T-helper 1 cell (primary cell): ENCODE measurements around the gene KLRF2.

ENCODE experiments used
- DNase-seq, 5 donors: peaks; one replicate each; pipeline ENCODE4 v3.0.0-alpha.2; 2012 to 2020

KLRF2 gene

DNA sequence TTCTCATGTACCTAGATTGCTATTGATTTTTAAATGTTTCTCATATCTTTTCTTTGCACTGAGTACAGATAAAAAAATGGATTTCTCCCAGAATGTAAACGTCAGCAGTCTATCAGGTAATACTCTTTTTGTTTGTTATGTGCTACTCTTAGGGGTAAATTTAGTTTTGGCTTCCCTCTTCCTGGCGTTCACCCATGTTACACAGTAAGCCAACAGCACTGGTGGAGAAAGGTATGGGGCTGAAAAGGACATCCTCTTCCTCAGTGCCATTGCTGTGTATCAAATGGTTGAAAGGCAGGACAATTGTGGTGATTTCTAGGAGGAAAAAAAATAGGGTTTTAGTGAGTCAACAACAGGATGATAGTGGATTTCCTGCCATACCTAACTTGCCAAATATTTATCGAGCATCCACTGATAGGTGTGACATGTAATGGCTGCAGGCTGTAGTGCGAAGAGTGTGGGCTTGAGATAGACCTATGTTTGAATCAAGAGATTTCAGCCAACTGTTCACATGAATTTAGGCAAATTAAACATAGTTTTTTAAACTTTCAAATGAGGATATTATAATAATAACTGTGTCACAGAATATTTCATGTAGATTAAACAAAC, 7.5 kb downstream of the KLRF2 start:
- DNase-seq, result no peak

- DNase-seq, result no peak
Measured at GRCh38 chr12:9895215-9895971, 14.1 kb downstream of the KLRF2 start.

DNA sequence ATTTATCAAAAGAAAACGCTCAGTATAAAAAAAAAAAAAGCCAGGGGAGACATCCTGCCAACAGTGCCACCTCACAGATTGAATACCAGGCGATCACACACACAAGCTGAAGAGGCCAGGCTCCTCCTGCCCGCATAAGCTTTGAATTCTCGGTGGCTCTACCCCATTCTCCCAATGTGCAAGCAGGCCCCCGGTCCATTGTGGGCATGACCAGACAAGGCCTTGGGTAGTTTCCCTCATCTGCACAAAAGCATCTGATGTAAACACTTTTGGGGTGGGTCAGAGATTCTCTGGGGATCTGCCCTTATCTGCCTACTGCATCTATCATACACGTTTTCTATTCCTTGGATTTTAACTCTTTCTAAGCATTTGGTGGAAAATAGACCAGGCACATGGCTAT, 16.2 kb downstream of the KLRF2 start:
- no peak for DNase-seq

- no peak for DNase-seq
Measured at GRCh38 chr12:9899209-9899608, 17.9 kb downstream of the KLRF2 start.

DNA sequence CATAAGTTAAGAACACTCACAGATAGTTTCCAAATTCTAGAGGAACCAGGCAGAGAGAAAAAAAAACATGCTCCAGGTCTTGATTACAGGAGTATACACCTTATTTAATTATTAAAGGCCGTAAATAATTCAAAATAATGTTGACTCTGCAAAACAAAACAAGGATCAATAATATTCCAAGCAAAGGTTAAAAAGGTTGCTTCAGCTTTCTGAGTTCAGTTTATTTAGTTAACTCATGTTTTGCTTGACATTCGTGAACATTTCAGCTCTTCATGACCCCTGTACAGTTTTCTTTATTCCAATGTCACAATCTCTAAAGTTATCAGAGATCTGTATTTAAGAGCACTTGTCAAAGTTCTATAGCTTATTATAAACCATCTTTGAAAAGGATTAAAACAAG, 19.6 kb downstream of the KLRF2 start:
- no peak for DNase-seq

- DNase-seq, result no peak
Measured at GRCh38 chr12:9902539-9903228, 21.4 kb downstream of the KLRF2 start.

- peak in 1 of 5 donors; percentile 33 for DNase-seq
Measured at GRCh38 chr12:9906873-9907272, 25.6 kb downstream of the KLRF2 start.

DNA sequence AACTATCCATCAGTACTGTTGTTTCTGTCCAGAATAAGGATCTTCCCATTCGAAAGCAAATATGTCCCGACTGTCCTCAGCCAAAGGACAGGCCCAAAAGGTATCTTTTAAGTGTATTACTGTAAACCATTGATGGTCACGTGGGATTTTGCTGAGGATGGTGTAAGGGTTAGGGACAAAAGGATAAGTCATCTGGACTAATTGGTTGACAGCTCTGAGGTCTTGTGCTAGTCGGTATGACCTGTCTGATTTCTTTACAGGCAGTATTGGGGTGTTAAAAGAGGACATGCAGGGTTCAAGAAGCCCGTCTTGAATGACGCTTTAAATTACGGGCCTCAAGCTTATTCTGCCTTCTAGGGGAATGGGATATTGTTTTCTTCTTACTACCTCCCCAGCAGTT, 26.5 kb downstream of the KLRF2 start:
- no peak for DNase-seq

GRCh38 chr12:9908350-9908749, 27.1 kb downstream of the KLRF2 start:
- DNase-seq, result no peak

- no peak for DNase-seq
Measured at GRCh38 chr12:9909724-9910123, 28.4 kb downstream of the KLRF2 start.

GRCh38 chr12:9910716-9911421, 29.6 kb downstream of the KLRF2 start:
- no peak for DNase-seq

- no peak for DNase-seq
Measured at GRCh38 chr12:9911708-9912107, 30.4 kb downstream of the KLRF2 start.

- no peak for DNase-seq
Measured at GRCh38 chr12:9919443-9919842, 38.2 kb downstream of the KLRF2 start.

- no peak for DNase-seq
Measured at GRCh38 chr12:9920451-9920850, 39.2 kb downstream of the KLRF2 start.

DNA sequence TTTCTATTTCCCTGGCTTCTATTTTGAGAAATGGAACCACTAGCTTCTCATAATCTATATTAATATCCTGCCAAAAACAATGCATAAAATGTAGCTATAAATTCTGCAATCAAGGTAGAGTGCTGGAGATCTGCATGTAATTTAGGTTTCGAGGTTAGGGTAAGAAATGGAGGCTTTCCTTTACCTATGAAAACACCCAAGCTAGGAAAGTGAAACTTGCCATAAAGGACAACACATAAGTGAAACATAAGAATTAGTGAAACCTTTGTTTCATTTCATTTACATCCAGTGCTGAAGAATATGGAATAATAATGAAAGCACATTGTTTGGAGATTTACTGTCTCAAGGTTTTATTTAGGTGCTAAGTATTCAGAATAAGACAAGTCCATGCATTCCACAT, 41.1 kb downstream of the KLRF2 start:
- DNase-seq, result no peak

GRCh38 chr12:9925705-9926393, 44.6 kb downstream of the KLRF2 start:
- DNase-seq, result peak in 1 of 5 donors; percentile 44

- DNase-seq, result no peak
Measured at GRCh38 chr12:9926876-9927275, 45.6 kb downstream of the KLRF2 start.

DNA sequence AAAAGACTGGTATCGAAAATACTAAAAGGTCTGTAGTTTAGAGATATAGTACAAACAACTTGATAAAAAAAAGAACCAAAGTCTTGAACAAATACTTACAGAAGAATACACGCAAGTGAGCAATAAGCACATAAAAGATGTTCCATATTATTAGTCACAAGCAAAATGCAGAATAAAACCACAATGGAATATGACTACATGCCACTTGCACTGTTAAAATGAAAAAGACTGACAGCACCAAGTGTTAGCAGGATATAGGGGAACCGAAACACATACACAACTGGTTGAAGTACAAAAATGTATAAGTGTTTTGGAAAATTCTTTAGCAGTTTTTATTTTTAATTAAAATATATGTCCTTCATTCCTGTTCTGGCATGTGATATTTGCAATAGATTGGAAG, 47.3 kb downstream of the KLRF2 start:
- no peak for DNase-seq

GRCh38 chr12:9931245-9931644, 50.0 kb downstream of the KLRF2 start:
- no peak for DNase-seq

- DNase-seq, result no peak
Measured at GRCh38 chr12:9932270-9932669, 51.0 kb downstream of the KLRF2 start, which contains the start of gene CLEC2A. Gene CLEC2A (minus strand): TSS chr12:9932370. CDS start chr12:9932329, 41 bp downstream.

DNA sequence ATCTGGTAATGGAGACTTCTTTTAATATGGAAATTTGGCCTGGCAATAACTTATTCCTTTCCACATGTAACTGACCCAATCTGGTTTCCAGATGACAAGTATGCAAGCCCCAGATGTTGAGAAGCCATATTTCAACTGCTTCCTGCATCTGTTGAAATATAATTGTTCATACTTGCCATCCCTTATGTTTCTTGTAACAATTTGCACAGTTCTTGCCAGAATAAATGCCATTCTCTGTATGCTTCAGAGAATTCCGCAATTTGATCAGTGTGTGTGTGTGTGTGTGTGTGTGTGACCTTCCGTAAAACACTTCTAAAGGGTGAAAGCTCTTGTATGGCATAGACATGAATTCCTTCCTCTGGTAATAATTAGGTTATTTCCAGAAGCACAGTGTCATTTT, 52.7 kb downstream of the KLRF2 start:
- no peak for DNase-seq

- DNase-seq, result no peak
Measured at GRCh38 chr12:9935026-9935425, 53.7 kb downstream of the KLRF2 start.

DNA sequence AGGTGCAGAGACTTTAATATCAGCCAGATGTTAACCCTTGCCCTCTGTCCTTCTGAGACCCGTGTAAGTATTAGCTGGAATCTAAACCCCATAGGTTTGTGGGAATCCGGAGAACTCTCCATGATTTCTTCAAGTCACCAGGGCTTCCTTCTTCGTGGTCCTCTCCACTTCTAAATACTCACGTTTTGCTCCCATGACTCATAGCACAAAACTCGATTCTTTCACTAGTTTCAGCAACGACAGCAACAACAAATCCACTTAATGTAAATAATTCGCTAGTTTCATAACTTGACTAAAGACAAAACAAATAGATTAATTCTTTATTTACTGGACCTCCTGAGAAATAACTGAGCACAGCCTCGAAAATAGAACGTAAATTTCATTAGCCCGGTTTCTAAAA, 55.3 kb downstream of the KLRF2 start:
- no peak for DNase-seq
